Measurements from ENCODE around the gene SSH3. TPM values are rescaled to one million over a fixed set of nuclear protein-coding genes. Genes with fewer than 3 reads are reported as not detected.

Gene SSH3
- total RNA-seq, 1 donor from 2014 or later = 55.4 TPM

- H3K4me1 Mint-ChIP-seq = peaks cover 30% of the 10 kb centered on the region
These were observed 48.1 kb downstream of the SSH3 start for GRCh38 chr11:67351275-67352005.

DNA sequence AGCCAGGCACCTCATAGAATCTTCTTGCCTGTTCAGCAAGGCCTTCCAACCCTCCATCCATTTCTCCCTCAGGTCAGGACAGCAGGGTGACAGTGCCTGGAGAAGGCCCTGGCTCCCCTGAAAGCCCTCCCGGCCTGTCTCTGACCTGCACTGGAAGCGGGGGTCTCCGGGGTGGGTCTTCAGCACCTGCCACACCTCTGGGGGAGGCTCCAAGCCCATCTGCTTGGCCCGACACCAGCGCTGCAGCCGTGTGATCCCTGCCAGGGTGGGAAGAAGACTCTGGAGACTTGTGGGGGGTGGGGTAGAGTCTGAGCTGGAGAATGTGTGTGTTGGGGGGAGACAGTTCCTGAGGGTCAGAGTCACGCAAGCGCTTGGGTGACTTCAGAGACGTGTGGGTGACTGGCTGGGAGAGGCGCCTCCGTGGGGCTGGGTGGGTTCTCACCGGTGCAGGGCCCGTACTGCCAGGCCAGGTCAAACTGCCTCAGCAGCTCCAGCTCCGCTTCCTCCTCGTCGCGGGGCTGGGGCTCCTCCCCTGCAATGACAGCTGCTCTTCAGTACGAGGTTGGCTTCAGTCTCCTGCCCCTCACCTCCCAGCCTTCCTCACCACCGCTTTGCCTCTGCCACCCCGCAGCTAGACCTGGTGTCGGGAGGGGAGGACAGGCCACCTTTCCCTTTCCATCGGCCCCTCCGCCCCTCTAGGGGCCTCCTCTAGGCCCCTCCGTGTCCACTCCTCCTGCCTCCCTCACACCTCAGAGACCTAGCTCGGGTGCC lies 49.4 kb downstream of the SSH3 start:
- Mint-ChIP-seq H3K9me3 (no peaks in the 10 kb centered on the region), H3K36me3 (no peaks in the 10 kb centered on the region), H3K4me1 (peaks cover 37% of the 10 kb centered on the region), H3K4me3 (peak overlapping the region; percentile 91), H3K27ac (peak overlapping the region; percentile 94), H3K27me3 (ENCODE audit: low read depth) (no peaks in the 10 kb centered on the region)
- TF ChIP-seq, protein P1, sequence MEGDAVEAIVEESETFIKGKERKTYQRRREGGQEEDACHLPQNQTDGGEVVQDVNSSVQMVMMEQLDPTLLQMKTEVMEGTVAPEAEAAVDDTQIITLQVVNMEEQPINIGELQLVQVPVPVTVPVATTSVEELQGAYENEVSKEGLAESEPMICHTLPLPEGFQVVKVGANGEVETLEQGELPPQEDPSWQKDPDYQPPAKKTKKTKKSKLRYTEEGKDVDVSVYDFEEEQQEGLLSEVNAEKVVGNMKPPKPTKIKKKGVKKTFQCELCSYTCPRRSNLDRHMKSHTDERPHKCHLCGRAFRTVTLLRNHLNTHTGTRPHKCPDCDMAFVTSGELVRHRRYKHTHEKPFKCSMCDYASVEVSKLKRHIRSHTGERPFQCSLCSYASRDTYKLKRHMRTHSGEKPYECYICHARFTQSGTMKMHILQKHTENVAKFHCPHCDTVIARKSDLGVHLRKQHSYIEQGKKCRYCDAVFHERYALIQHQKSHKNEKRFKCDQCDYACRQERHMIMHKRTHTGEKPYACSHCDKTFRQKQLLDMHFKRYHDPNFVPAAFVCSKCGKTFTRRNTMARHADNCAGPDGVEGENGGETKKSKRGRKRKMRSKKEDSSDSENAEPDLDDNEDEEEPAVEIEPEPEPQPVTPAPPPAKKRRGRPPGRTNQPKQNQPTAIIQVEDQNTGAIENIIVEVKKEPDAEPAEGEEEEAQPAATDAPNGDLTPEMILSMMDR (IDR thresholded peaks at IDR 0.05; ENCODE audit: unreplicated experiment) = no peak
- no peak for DNase-seq (ENCODE audit: low spot score in 2 of 2, unreplicated experiment in 2 of 2)

More at GRCh38 chr11:67351275-67352005, 48.1 kb downstream of the SSH3 start:
- TF ChIP-seq, protein P1 (IDR thresholded peaks at IDR 0.05; ENCODE audit: unreplicated experiment) = peak; percentile 94
- H3K4me3 Mint-ChIP-seq = peak overlapping the region; percentile 59
- peak in 1 of 2 experiments; percentile 69 for DNase-seq (ENCODE audit: low spot score in 2 of 2, unreplicated experiment in 2 of 2)
- H3K27ac Mint-ChIP-seq = no peak overlapping the region
- no peaks in the 10 kb centered on the region for H3K9me3 Mint-ChIP-seq
- no peaks in the 10 kb centered on the region for H3K36me3 Mint-ChIP-seq
- no peaks in the 10 kb centered on the region for H3K27me3 Mint-ChIP-seq (ENCODE audit: low read depth)

DNA sequence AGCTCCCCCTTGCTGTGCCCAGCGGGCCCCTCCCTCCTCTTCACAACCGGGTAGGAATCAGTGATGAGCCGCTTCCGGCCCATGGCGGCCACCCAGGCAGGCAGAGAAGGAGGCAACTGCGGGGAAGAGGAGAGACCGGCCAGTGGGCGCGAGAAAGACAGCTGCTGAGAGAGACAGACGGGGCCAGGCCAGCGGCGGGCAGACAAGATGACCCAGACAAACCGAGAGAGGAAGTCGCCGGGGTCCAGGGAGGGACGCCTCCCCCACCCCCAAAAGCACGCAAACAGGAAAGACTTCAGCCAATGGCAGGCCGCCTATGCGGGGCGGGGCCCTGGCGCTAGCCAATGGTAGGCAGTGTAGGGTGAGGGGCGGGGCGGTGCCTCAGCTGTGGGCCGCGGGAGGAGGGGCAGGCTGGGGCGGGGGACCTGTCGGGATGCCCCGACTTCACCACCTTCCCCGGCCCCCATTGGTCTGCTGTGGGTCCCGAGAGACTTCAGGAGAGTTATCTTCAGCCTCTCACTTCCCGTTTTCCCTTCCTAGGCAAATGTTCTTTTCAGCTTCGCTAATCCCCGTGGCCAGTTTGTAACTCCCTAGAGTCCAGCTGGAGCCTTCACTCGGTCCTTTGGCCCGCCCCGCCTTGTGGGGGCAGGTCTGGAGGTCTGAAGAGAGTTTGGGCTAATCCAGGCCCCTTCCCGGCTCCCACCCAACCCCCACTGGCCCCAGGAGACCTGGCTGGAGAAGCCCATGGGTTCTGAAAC lies 50.2 kb downstream of the SSH3 start, which contains the start of gene POLD4:
TSS of gene POLD4 (minus strand) at position 230 of the 758 bp plus-strand sequence. CDS start at position 83, 147 bp downstream.
- Mint-ChIP-seq H3K9me3 (no peaks in the 10 kb centered on the region), H3K4me3 (peak within 1 kb of the TSS; percentile 91), H3K4me1 (peaks cover 41% of the 10 kb centered on the region), H3K27ac (peak within 1 kb of the TSS; percentile 94), H3K36me3 (no peaks in the 10 kb centered on the region), H3K27me3 (ENCODE audit: low read depth) (no peaks in the 10 kb centered on the region)
- TF ChIP-seq, protein P1 (IDR thresholded peaks at IDR 0.05; ENCODE audit: unreplicated experiment) = no peak
- peak; percentile 95 to 97 for DNase-seq (ENCODE audit: low spot score in 2 of 2, unreplicated experiment in 2 of 2)

DNA sequence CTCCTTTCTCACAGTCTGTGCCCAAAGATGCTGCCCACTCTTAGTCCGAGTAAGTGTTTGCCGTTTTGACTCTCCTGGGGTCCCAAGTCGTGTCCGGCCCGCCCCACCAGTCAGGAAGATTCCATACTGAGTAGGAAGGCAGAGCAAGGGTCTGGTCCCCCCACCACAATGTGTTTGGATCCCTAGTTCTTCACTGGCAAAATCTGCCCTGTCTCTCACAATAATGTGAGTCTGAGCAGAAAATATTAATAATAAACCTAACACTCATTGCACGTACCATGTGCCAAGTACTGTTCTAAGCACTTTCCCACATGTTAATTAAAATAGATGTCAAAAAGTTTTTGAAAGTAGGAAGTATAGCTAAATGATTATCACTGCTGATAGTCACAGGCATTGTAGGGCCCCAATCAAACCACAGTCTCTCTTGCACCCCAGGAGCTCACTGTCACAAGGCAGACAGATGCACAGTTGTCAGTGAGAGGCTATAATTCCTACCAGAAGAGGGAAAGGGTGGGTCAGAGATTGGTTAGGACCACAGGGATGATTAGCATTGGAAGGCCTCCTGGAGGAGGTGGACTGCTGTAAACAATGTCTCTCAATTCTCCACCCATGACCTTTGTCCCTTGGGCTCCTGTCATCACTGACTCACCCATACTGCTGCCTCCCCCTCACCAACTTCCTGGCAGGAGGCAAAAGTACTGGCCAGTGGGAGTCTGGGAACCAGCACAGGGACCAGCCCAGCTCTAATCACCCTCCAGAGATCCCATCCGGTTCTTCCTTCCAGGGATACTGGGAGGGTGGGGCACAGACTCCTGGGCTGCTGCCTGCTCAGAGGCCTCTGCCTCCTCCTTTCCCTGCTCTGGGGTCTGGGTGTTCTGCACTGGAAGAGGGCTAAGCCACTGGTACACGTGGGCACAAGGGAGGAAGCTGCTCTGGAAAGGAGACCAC lies 51.0 kb downstream of the SSH3 start:
- no peaks in the 10 kb centered on the region for H3K27me3 Mint-ChIP-seq (ENCODE audit: low read depth)
- peak overlapping the region; percentile 91 for H3K4me3 Mint-ChIP-seq
- H3K4me1 Mint-ChIP-seq = peaks cover 38% of the 10 kb centered on the region
- TF ChIP-seq, protein P1 (IDR thresholded peaks at IDR 0.05; ENCODE audit: unreplicated experiment) = no peak
- H3K27ac Mint-ChIP-seq = peak overlapping the region; percentile 92
- no peak for DNase-seq (ENCODE audit: low spot score in 2 of 2, unreplicated experiment in 2 of 2)
- no peaks in the 10 kb centered on the region for H3K9me3 Mint-ChIP-seq
- H3K36me3 Mint-ChIP-seq = no peaks in the 10 kb centered on the region

All from mesothelial cell of epicardium (in vitro differentiated cells).